Heart left ventricle (tissue), 16 donors: Measurements from ENCODE around the gene ARMC5. TPM values are rescaled to one million over a fixed set of nuclear protein-coding genes. Genes with fewer than 3 reads are reported as not detected.
A peak's percentile ranks its signal among the peaks of the same experiment; 100 is the strongest.

Source experiments
- ATAC-seq, 4 donors: fragments of 200-7000 bp; cut with Tn5 transposase; one replicate each; pipeline ENCODE4 v1.9.1; 2020 to 2022; ENCODE audit warnings: moderate library complexity in 4 of 4, mild to moderate bottlenecking in 3 of 4, moderate number of reproducible peaks in 1 of 4
- DNase-seq, 5 donors: peaks; one replicate each; pipeline ENCODE4 v3.0.0-alpha.2; 2020
- H3K27ac ChIP-seq, 12 donors: fragments of 200-600 bp; sonication (generic) in 4 of 12; one replicate each; pipeline versions ENCODE4 v1.5.0 to v1.8.0; 2016 to 2022; ENCODE audit warnings: mild to moderate bottlenecking in 2 of 12
- H3K27me3 ChIP-seq, 9 donors: fragments of 200-600 bp; sonication (generic) in 2 of 9; one replicate each; pipeline versions ENCODE4 v1.5.1 to v1.8.0; 2016 to 2022; ENCODE audit warnings: mild to moderate bottlenecking in 3 of 9
- H3K36me3 ChIP-seq, 9 donors: fragments of 200-600 bp; sonication (generic) in 2 of 9; one replicate each; pipeline versions ENCODE4 v1.5.0 to v1.8.0; 2018 to 2022; ENCODE audit warnings: mild to moderate bottlenecking in 2 of 9
- H3K4me1 ChIP-seq, 12 donors: fragments of 200-600 bp; sonication (generic) in 4 of 12; one replicate each; pipeline versions ENCODE4 v1.5.0 to v1.8.0; 2016 to 2022; ENCODE audit warnings: mild to moderate bottlenecking in 3 of 12
- H3K4me3 ChIP-seq, 12 donors: fragments of 200-600 bp; sonication (generic) in 4 of 12; one replicate each; pipeline versions ENCODE4 v1.5.0 to v1.8.0; 2017 to 2022; ENCODE audit warnings: mild to moderate bottlenecking in 9 of 12, moderate library complexity in 4 of 12
- H3K9me3 ChIP-seq, 12 donors: fragments of 200-600 bp; sonication (generic) in 4 of 12; one replicate each; pipeline versions ENCODE4 v1.5.0 to v1.8.0; 2016 to 2022; ENCODE audit warnings: mild to moderate bottlenecking in 1 of 12
- CTCF ChIP-seq, 12 donors: fragments of 200-600 bp; sonication (generic) in 4 of 12; IDR thresholded peaks; one replicate each; pipeline versions ENCODE4 v1.5.0 to v1.8.0; 2018 to 2022; ENCODE audit warnings: antibody characterized with exemption in 12 of 12, mild to moderate bottlenecking in 5 of 12
- POLR2A ChIP-seq, 2 donors: fragments of 450-650 bp; IDR thresholded peaks; one replicate each; pipeline ENCODE4 v1.6.1; 2017; ENCODE audit warnings: antibody characterized with exemption in 2 of 2, mild to moderate bottlenecking in 2 of 2, moderate library complexity in 2 of 2
- WGBS, 4 donors: extraction: QIAGEN DNeasy Blood & Tissue Kit in 2 of 4; methylation state at CpG; one replicate each; pipeline versions ENCODE4 v1.1.5 to v1.1.7; 2013 to 2018; 5-methylcytosine and 5-hydroxymethylcytosine counted together
- intact Hi-C, 10 donors: fragments of 100-400 bp; cut with DNase I; formaldehyde crosslinking; loops; one replicate each; pipeline versions ENCODE4 v1.11.1 to v1.14.2; 2022
- polyA plus RNA-seq, 2 donors: library from polyadenylated mRNA; stranded (reverse); fragments of 200-250 nt; gene quantifications; one replicate each; pipeline ENCODE4 v1.2.3, GENCODE V29; 2013
- total RNA-seq, 9 donors: library from RNA; depleted of rRNA in 2 of 9; stranded (reverse); fragments of >200 nt in 2 of 9; fragmentation: NEBNext Ultra II Directional in 3 of 9; extraction: Animal tissue kit (Norgen Biotek cat#: 25700) in 3 of 9; gene quantifications; one replicate each; pipeline versions ENCODE4 v1.1.0 to v1.2.4, GENCODE V29; 2016 to 2023
- donor health status: ischemic (EF 13 %, LVEDD 7.1; RV severe dilation, severe dysfunction).
- donor health status: healthy with polysubstance abuse.
- donor health status: DM: no; HTN: yes; CAD: no.
- donor health status: DM: no; HTN: no; CAD: no.
- donor health status: ischemic (EF 25% LVEDD 6.9; RV normal size, moderate dysfunction).
- donor health status: ischemic (EF 25% LVEDD 5.7; RV mildly dilated, moderate dysfunction).
- donor health status: healthy.
- donor health status: DM: yes; HTN: yes; CAD: no.
- donor health status: ischemic (EF 35%, LVEDD 5.7; RV mildly dilated, moderate dysfunction).
- donor health status: nonischemic (EF 11% LVEDD 7.7; RV severe dilation, severe dysfunction).
- donor health status: DM: yes; HTN: yes; CAD: no.
- donor health status: PGD.
- donor health status: ischemic (EF 29% LVEDD 5.4; RV normal size, mild dysfunction).
- donor health status: nonischemic (EF 23%, LVEDD 6.1; RV moderate dilation, normal function).

ARMC5 gene
- total and polyA plus RNA-seq, 11 donors: 4.1 to 9.2 (median 6.6) TPM

GRCh38 chr16:31476303-31477219 is 17.3 kb downstream of the ARMC5 start:
- intact Hi-C loops: no loop called here
- Histone ChIP-seq H3K4me1 (peaks cover 0 to 31% (median 13%) of the 10 kb centered on the region in 12 donors), H3K9me3 (no peaks in the 10 kb centered on the region), H3K27ac (peak overlapping the region in 1 of 12 donors; percentile 72), H3K36me3 (peaks cover 0 to 50% (median 39%) of the 10 kb centered on the region in 9 donors), H3K4me3 (peak overlapping the region in 6 of 12 donors; percentile 5 to 56 (median 30)), H3K27me3 (peaks cover 0 to 2% (median 0%) of the 10 kb centered on the region in 9 donors)
- DNase-seq: peak; percentile 63 to 89 (median 74)
- peak in 2 of 4 donors; percentile 30 to 44 for ATAC-seq
- TF ChIP-seq CTCF (IDR thresholded peaks at IDR 0.05): no peak
- TF ChIP-seq POLR2A (IDR thresholded peaks at IDR 0.05): no peak
- 69 to 84% (median 78%) methylated on average over 61 to 68 of the region's 68 CpGs for WGBS, 4 donors

GRCh38 chr16:31477220-31478216 is 18.2 kb downstream of the ARMC5 start:
- H3K9me3 ChIP-seq: no peaks in the 10 kb centered on the region
- H3K27ac ChIP-seq: peak overlapping the region in 1 of 12 donors; percentile 72
- DNase-seq: peak in 1 of 5 donors; percentile 72
- peaks cover 0 to 2% (median 0%) of the 10 kb centered on the region in 9 donors for H3K27me3 ChIP-seq
- no peak for TF ChIP-seq POLR2A (IDR thresholded peaks at IDR 0.05)
- no peak for TF ChIP-seq CTCF (IDR thresholded peaks at IDR 0.05)
- ATAC-seq: peak in 1 of 4 donors; percentile 4
- WGBS, 4 donors: 75 to 84% (median 82%) methylated on average over 61 to 67 of the region's 67 CpGs
- peaks cover 0 to 24% (median 12%) of the 10 kb centered on the region in 12 donors for H3K4me1 ChIP-seq
- peaks cover 0 to 50% (median 39%) of the 10 kb centered on the region in 9 donors for H3K36me3 ChIP-seq
- peak overlapping the region in 5 of 12 donors; percentile 9 to 56 (median 24) for H3K4me3 ChIP-seq
- intact Hi-C loops: no loop called here

- Histone ChIP-seq H3K4me1 (peaks cover 0 to 18% (median 5%) of the 10 kb centered on the region in 12 donors), H3K27me3 (no peaks in the 10 kb centered on the region), H3K36me3 (peaks cover 0 to 42% (median 34%) of the 10 kb centered on the region in 9 donors), H3K27ac (peak overlapping the region in 1 of 12 donors; percentile 20), H3K9me3 (no peaks in the 10 kb centered on the region), H3K4me3 (no peak overlapping the region)
- TF ChIP-seq POLR2A (IDR thresholded peaks at IDR 0.05): no peak
- TF ChIP-seq CTCF (IDR thresholded peaks at IDR 0.05): no peak
- ATAC-seq (no peak), DNase-seq (no peak)
- intact Hi-C loops: no loop called here
- 81 to 100% (median 87%) methylated on average over 3 of the region's 3 CpGs for WGBS, 4 donors
Observed at GRCh38 chr16:31478956-31479355, 19.7 kb downstream of the ARMC5 start.
